ENCODE data around the gene ZCRB1. TPM values are rescaled to one million over a fixed set of nuclear protein-coding genes. Genes with fewer than 3 reads are reported as not detected.
A peak's percentile ranks its signal among the peaks of the same experiment; 100 is the strongest.

The ZCRB1 gene
- total and polyA plus RNA-seq, 2 donors from 2014 or later, result 45.6 to 87.5 TPM

DNA sequence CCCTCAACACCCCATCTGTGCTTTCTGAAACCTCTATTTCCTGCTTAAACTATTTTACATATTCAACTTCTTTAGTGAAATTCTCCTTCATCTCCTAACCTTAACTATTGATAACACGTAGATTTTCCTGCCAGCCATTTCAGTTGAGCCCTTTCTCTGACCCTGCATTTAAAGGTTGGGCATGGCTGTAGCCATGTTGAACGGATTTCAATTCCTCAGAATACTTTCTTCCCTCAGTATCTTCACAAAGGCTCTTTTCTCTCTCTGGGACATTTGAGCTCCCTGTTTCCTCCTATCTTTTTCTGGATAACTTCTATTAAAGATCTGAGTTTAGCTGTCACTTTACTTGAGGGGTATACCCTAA lies 1.3 kb upstream of the ZCRB1 start:
- peak overlapping the region; percentile 61 to 98 (median 94) for H3K9ac ChIP-seq (ENCODE audit: low read length in 3 of 3)
- DNase-seq (no peak), FAIRE-seq (no peak)
- peaks cover 2 to 15% (median 15%) of the 10 kb centered on the region in 3 donors for H3K4me1 ChIP-seq (ENCODE audit: control insufficient read depth in 2 of 3, insufficient read depth in 2 of 3, low read depth in 1 of 3, low read length in 3 of 3)
- H3K4me3 ChIP-seq (ENCODE audit: low read length in 3 of 3), result peak overlapping the region; percentile 98 to 99 (median 98)
- no peaks in the 10 kb centered on the region for H3K27me3 ChIP-seq (ENCODE audit: control insufficient read depth, insufficient read depth, low read length)
- H3K27ac ChIP-seq (ENCODE audit: low read depth in 2 of 2, low read length in 2 of 2), result no peak overlapping the region
- no peaks in the 10 kb centered on the region for H3K9me3 ChIP-seq (ENCODE audit: control insufficient read depth in 2 of 3, insufficient read depth in 1 of 3, low read length in 3 of 3)
- TF ChIP-seq, protein P1, sequence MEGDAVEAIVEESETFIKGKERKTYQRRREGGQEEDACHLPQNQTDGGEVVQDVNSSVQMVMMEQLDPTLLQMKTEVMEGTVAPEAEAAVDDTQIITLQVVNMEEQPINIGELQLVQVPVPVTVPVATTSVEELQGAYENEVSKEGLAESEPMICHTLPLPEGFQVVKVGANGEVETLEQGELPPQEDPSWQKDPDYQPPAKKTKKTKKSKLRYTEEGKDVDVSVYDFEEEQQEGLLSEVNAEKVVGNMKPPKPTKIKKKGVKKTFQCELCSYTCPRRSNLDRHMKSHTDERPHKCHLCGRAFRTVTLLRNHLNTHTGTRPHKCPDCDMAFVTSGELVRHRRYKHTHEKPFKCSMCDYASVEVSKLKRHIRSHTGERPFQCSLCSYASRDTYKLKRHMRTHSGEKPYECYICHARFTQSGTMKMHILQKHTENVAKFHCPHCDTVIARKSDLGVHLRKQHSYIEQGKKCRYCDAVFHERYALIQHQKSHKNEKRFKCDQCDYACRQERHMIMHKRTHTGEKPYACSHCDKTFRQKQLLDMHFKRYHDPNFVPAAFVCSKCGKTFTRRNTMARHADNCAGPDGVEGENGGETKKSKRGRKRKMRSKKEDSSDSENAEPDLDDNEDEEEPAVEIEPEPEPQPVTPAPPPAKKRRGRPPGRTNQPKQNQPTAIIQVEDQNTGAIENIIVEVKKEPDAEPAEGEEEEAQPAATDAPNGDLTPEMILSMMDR (IDR thresholded peaks at IDR 0.05; ENCODE audit: borderline replicate concordance, extremely low read depth, insufficient read depth), result no peak
- H3K36me3 ChIP-seq (ENCODE audit: control insufficient read depth in 2 of 3, insufficient read depth in 3 of 3, low read length in 3 of 3), result peaks cover 0 to 4% (median 0%) of the 10 kb centered on the region in 3 donors
- intact Hi-C loops (cut with DNase I), result no loop called here

DNA sequence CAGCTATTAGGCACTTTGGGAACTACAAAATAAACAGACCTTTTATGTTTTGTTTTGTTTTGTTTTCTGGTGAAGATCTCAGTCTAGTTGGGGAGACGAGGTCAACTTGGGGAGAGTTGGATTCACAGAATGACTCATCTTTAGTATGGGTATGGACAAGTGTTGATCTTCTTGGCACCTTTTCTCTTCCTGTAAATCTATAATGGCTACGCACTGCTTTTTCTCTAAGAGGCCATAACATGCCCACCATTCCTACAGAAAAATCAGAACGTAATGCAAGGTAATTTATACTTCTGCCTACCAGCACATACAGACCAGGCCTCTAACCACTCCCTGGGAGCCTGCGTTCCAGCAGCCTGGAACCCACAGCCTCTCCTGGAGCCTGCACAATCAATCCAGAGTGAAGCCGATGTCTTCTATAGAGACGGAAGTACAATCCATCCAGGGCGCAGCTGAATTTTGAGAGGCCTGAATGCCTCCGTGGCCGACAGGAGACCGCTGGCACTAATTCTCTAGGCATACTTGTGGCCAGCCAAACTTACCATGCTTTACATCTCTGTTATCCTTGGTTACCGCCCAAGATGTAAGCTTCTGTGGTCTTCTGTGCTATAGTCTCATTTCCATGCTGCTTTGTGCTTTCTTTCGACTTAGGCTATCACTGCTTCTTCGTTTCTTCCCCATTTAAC lies 790 bp upstream of the ZCRB1 start:
- peaks cover 2 to 15% (median 15%) of the 10 kb centered on the region in 3 donors for H3K4me1 ChIP-seq (ENCODE audit: control insufficient read depth in 2 of 3, insufficient read depth in 2 of 3, low read depth in 1 of 3, low read length in 3 of 3)
- DNase-seq (peak in 4 of 5 donors; percentile 14 to 48 (median 46)), FAIRE-seq (no peak)
- intact Hi-C loops (cut with DNase I), result no loop called here
- H3K36me3 ChIP-seq (ENCODE audit: control insufficient read depth in 2 of 3, insufficient read depth in 3 of 3, low read length in 3 of 3), result peaks cover 0 to 4% (median 0%) of the 10 kb centered on the region in 3 donors
- H3K4me3 ChIP-seq (ENCODE audit: low read length in 3 of 3), result peak overlapping the region; percentile 98 to 99 (median 98)
- no peaks in the 10 kb centered on the region for H3K27me3 ChIP-seq (ENCODE audit: control insufficient read depth, insufficient read depth, low read length)
- H3K9me3 ChIP-seq (ENCODE audit: control insufficient read depth in 2 of 3, insufficient read depth in 1 of 3, low read length in 3 of 3), result no peaks in the 10 kb centered on the region
- TF ChIP-seq, protein P1 (IDR thresholded peaks at IDR 0.05; ENCODE audit: borderline replicate concordance, extremely low read depth, insufficient read depth), result no peak
- peak overlapping the region; percentile 51 to 71 for H3K27ac ChIP-seq (ENCODE audit: low read depth in 2 of 2, low read length in 2 of 2)
- H3K9ac ChIP-seq (ENCODE audit: low read length in 3 of 3), result peak overlapping the region; percentile 61 to 98 (median 94)

DNA sequence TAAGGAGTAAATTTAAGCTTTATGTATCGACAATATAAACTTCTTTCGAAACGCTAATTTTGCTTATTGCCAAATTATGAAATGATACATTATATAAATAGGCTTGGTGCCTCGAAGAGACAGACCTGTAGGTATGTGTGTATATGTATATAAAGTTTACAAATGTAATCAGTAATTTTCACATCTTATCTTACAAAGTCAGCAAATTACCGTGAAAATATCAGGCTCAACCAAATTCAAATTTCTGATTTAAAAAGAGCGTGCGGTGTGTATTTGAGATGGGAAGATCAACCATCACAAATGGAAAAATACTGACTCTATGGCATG lies 605 bp downstream of the ZCRB1 start:
- Histone ChIP-seq H3K36me3 (ENCODE audit: control insufficient read depth in 2 of 3, insufficient read depth in 3 of 3, low read length in 3 of 3) (peaks cover 0 to 10% (median 0%) of the 10 kb centered on the region in 3 donors), H3K4me3 (ENCODE audit: low read length in 3 of 3) (peak overlapping the region; percentile 98 to 99 (median 98)), H3K9ac (ENCODE audit: low read length in 3 of 3) (peak overlapping the region; percentile 75 to 98 (median 94)), H3K27me3 (ENCODE audit: control insufficient read depth, insufficient read depth, low read length) (no peaks in the 10 kb centered on the region), H3K4me1 (ENCODE audit: control insufficient read depth in 2 of 3, insufficient read depth in 2 of 3, low read depth in 1 of 3, low read length in 3 of 3) (peaks cover 2 to 15% (median 15%) of the 10 kb centered on the region in 3 donors), H3K9me3 (ENCODE audit: control insufficient read depth in 2 of 3, insufficient read depth in 1 of 3, low read length in 3 of 3) (no peaks in the 10 kb centered on the region), H3K27ac (ENCODE audit: low read depth in 2 of 2, low read length in 2 of 2) (peak overlapping the region; percentile 62 to 71)
- no peak for FAIRE-seq
- no peak for DNase-seq
- intact Hi-C loops (cut with DNase I), result no loop called here
- TF ChIP-seq, protein P1 (IDR thresholded peaks at IDR 0.05; ENCODE audit: borderline replicate concordance, extremely low read depth, insufficient read depth), result no peak
